Progenitor cell of endocrine pancreas (in vitro differentiated cells): Measurements from ENCODE around the gene CACFD1. TPM values are rescaled to one million over a fixed set of nuclear protein-coding genes. Genes with fewer than 3 reads are reported as not detected.

Experiments
- DNase-seq: peaks from one replicate; pipeline ENCODE4 v3.0.0; 2021; ENCODE audit warnings: low spot score; ENCODE audit not compliant: unreplicated experiment
- H3K27ac Mint-ChIP-seq: 2 replicates; pipeline ENCODE4 v1.8.0; 2021; ENCODE audit warnings: mild to moderate bottlenecking, moderate library complexity, mixed read lengths
- H3K27me3 Mint-ChIP-seq: 2 replicates; pipeline ENCODE4 v1.8.0; 2021; ENCODE audit warnings: mixed read lengths
- H3K36me3 Mint-ChIP-seq: 2 replicates; pipeline ENCODE4 v1.8.0; 2022; ENCODE audit warnings: mixed read lengths; ENCODE audit not compliant: insufficient read depth
- H3K4me1 Mint-ChIP-seq: 2 replicates; pipeline ENCODE4 v1.8.0; 2021; ENCODE audit warnings: low read depth, mixed read lengths
- H3K4me3 Mint-ChIP-seq: 2 replicates; pipeline ENCODE4 v1.8.0; 2021; ENCODE audit warnings: low read depth, mild to moderate bottlenecking, moderate library complexity, mixed read lengths
- H3K9me3 Mint-ChIP-seq: 2 replicates; pipeline ENCODE4 v1.8.0; 2021; ENCODE audit warnings: low read depth, mixed read lengths
- CTCF ChIP-seq: fragments of 200-600 bp; sonication (generic); IDR thresholded peaks from one replicate; pipeline ENCODE4 v1.5.0; 2021; ENCODE audit warnings: antibody characterized with exemption, mild to moderate bottlenecking; ENCODE audit not compliant: unreplicated experiment
- total RNA-seq: library from RNA; stranded (reverse); gene quantifications from 2 replicates; pipeline ENCODE4 v1.2.1, GENCODE V29; 2021

CACFD1 gene
- total RNA-seq, 1 donor from 2014 or later, result 56.2 TPM

- DNase-seq, result no peak
- H3K4me3 Mint-ChIP-seq, result no peak overlapping the region
- no peak overlapping the region for H3K27ac Mint-ChIP-seq
- H3K36me3 Mint-ChIP-seq, result no peaks in the 10 kb centered on the region
- H3K27me3 Mint-ChIP-seq, result peaks cover 20% of the 10 kb centered on the region
- H3K4me1 Mint-ChIP-seq, result no peaks in the 10 kb centered on the region
- no peaks in the 10 kb centered on the region for H3K9me3 Mint-ChIP-seq
- TF ChIP-seq CTCF, result no peak
Observed at GRCh38 chr9:133519693-133520092, 59.9 kb downstream of the CACFD1 start.

- H3K4me3 Mint-ChIP-seq, result no peak overlapping the region
- H3K27ac Mint-ChIP-seq, result no peak overlapping the region
- no peak for DNase-seq
- H3K9me3 Mint-ChIP-seq, result no peaks in the 10 kb centered on the region
- no peaks in the 10 kb centered on the region for H3K4me1 Mint-ChIP-seq
- no peak for TF ChIP-seq CTCF
- H3K27me3 Mint-ChIP-seq, result peaks cover 20% of the 10 kb centered on the region
- no peaks in the 10 kb centered on the region for H3K36me3 Mint-ChIP-seq
Observed at GRCh38 chr9:133520121-133520835, 60.5 kb downstream of the CACFD1 start.

Other genes with a start within 250 kb of the CACFD1 start
- gene ABO, start 184.8 kb upstream of the CACFD1 start, total RNA-seq, result 9.3 and 10.3 TPM in 2 replicates
- 21.3 and 23.1 TPM in 2 replicates for gene SURF6, start 123.8 kb upstream of the CACFD1 start, total RNA-seq
- gene MED22, start 111.8 kb upstream of the CACFD1 start, total RNA-seq, result 48.4 and 49.2 TPM in 2 replicates
- gene RPL7A, start 111.8 kb upstream of the CACFD1 start, total RNA-seq, result 2,045 and 2,098 TPM in 2 replicates
- gene SURF1, start 103.5 kb upstream of the CACFD1 start, total RNA-seq, result 36.3 and 42.9 TPM in 2 replicates
- 15.8 and 19.8 TPM in 2 replicates for gene SURF2, start 103.4 kb upstream of the CACFD1 start, total RNA-seq
- 120 and 122 TPM in 2 replicates for gene SURF4, start 83.9 kb upstream of the CACFD1 start, total RNA-seq
- gene STKLD1, start 83.6 kb upstream of the CACFD1 start, total RNA-seq, result 3.8 and 4.0 TPM in 2 replicates
- gene REXO4, start 42.0 kb upstream of the CACFD1 start, total RNA-seq, result 30.3 and 30.9 TPM in 2 replicates
- gene ADAMTS13, start 37.6 kb upstream of the CACFD1 start, total RNA-seq, result 16.0 and 17.8 TPM in 2 replicates
- 4.7 and 5.2 TPM in 2 replicates for gene SLC2A6, start 19.1 kb downstream of the CACFD1 start, total RNA-seq
- not detected in 2 replicates for gene MYMK, start 65.0 kb downstream of the CACFD1 start, total RNA-seq
- gene ADAMTSL2, start 74.7 kb downstream of the CACFD1 start, total RNA-seq, result 0.07 and 0.14 TPM in 2 replicates
- gene FAM163B, start 149.4 kb downstream of the CACFD1 start, total RNA-seq, result not detected in 2 replicates
- gene DBH, start 176.4 kb downstream of the CACFD1 start, total RNA-seq, result not detected in 2 replicates